CD14-positive monocyte (primary cell): Measurements from ENCODE around the gene SCN2B. TPM values are rescaled to one million over a fixed set of nuclear protein-coding genes. Genes with fewer than 3 reads are reported as not detected.

Source experiments
- DNase-seq, 3 donors: peaks; one replicate each; pipeline ENCODE4 v3.0.0-alpha.2; 2011 to 2022
- H2AFZ ChIP-seq: 2 replicates; pipeline ENCODE4 v1.6.0; 2012; ENCODE audit warnings: mild to moderate bottlenecking, low read depth, low read length, inconsistent platforms; ENCODE audit not compliant: insufficient read depth, poor library complexity, severe bottlenecking
- H3K27ac ChIP-seq, 2 donors: 1 replicate in 1 of 2; 2 replicates in 1 of 2; pipeline ENCODE4 v1.5.1; 2012 to 2013; ENCODE audit warnings: low read length in 2 of 2, control low read depth in 1 of 2, inconsistent platforms in 1 of 2, low read depth in 1 of 2, mild to moderate bottlenecking in 1 of 2
- H3K27me3 ChIP-seq, 2 donors: one replicate each; pipeline versions ENCODE4 v1.6.0 to v1.6.1; 2011 to 2013; ENCODE audit warnings: low read length in 2 of 2; ENCODE audit not compliant: control insufficient read depth in 2 of 2, insufficient read depth in 2 of 2
- H3K36me3 ChIP-seq, 2 donors: replicated peaks in 1 of 2; 1 replicate in 1 of 2; 2 replicates in 1 of 2; pipeline versions ENCODE4 v1.5.1 to v1.6.1; 2012 to 2013; ENCODE audit warnings: low read length in 2 of 2, control low read depth in 1 of 2, inconsistent platforms in 1 of 2, mild to moderate bottlenecking in 1 of 2; ENCODE audit not compliant: insufficient read depth in 2 of 2, control insufficient read depth in 1 of 2
- H3K4me1 ChIP-seq, 2 donors: 1 replicate in 1 of 2; 2 replicates in 1 of 2; pipeline versions ENCODE4 v1.5.1 to v1.6.1; 2012 to 2013; ENCODE audit warnings: low read length in 2 of 2, control low read depth in 1 of 2, inconsistent platforms in 1 of 2, mild to moderate bottlenecking in 1 of 2, moderate library complexity in 1 of 2; ENCODE audit not compliant: insufficient read depth in 2 of 2, control insufficient read depth in 1 of 2
- H3K4me2 ChIP-seq: replicated peaks from 2 replicates; pipeline ENCODE3; 2012; ENCODE audit warnings: low read length, moderate library complexity, mild to moderate bottlenecking; ENCODE audit not compliant: poor library complexity, severe bottlenecking; ENCODE audit errors: extremely low read depth
- H3K4me3 ChIP-seq, 3 experiments: fragments of 200-600 bp in 1 of 3; sonication (generic) in 1 of 3; replicated peaks in 1 of 3; 1 replicate in 2 of 3; 2 replicates in 1 of 3; pipeline ENCODE4 v1.5.1; 2011 to 2013; ENCODE audit warnings: low read length in 3 of 3, mild to moderate bottlenecking in 3 of 3, control low read depth in 2 of 3, low read depth in 2 of 3, inconsistent platforms in 1 of 3, moderate library complexity in 1 of 3
- H3K79me2 ChIP-seq: 2 replicates; pipeline ENCODE4 v1.6.0; 2012; ENCODE audit warnings: mild to moderate bottlenecking, control low read depth, inconsistent platforms, low read length, moderate library complexity; ENCODE audit not compliant: insufficient read depth
- H3K9ac ChIP-seq: 2 replicates; pipeline ENCODE4 v1.6.0; 2017; ENCODE audit warnings: low read length, mild to moderate bottlenecking; ENCODE audit not compliant: insufficient read depth, poor library complexity, severe bottlenecking
- H3K9me3 ChIP-seq, 2 donors: replicated peaks in 1 of 2; 1 replicate in 1 of 2; 2 replicates in 1 of 2; pipeline versions ENCODE4 v1.5.1 to v1.6.1; 2012 to 2013; ENCODE audit warnings: low read length in 2 of 2, control low read depth in 1 of 2; ENCODE audit not compliant: control insufficient read depth in 1 of 2, insufficient read depth in 1 of 2
- H4K20me1 ChIP-seq: 2 replicates; pipeline ENCODE4 v1.6.0; 2012; ENCODE audit warnings: mild to moderate bottlenecking, low read length, control low read depth, moderate library complexity; ENCODE audit not compliant: insufficient read depth
- H3K27ac Mint-ChIP-seq, 7 donors: one replicate each; pipeline ENCODE4 v1.8.0; 2020; ENCODE audit warnings: mild to moderate bottlenecking in 7 of 7, mixed read lengths in 7 of 7, moderate library complexity in 6 of 7, inconsistent platforms in 2 of 7
- H3K27me3 Mint-ChIP-seq, 3 donors: one replicate each; pipeline ENCODE4 v1.8.0; 2021 to 2022; ENCODE audit warnings: low read depth in 3 of 3, mild to moderate bottlenecking in 3 of 3, mixed read lengths in 3 of 3, moderate library complexity in 3 of 3, inconsistent platforms in 1 of 3
- H3K36me3 Mint-ChIP-seq, 2 donors: one replicate each; pipeline ENCODE4 v1.8.0; 2020; ENCODE audit warnings: mixed read lengths in 2 of 2, inconsistent platforms in 1 of 2, mild to moderate bottlenecking in 1 of 2
- H3K4me1 Mint-ChIP-seq: one replicate; pipeline ENCODE4 v1.8.0; 2020; ENCODE audit warnings: mild to moderate bottlenecking, mixed read lengths
- H3K4me3 Mint-ChIP-seq, 2 donors: one replicate each; pipeline ENCODE4 v1.8.0; 2020; ENCODE audit warnings: mild to moderate bottlenecking in 2 of 2, mixed read lengths in 2 of 2, moderate library complexity in 1 of 2
- H3K9me3 Mint-ChIP-seq, 7 donors: one replicate each; pipeline ENCODE4 v1.8.0; 2020 to 2022; ENCODE audit warnings: mixed read lengths in 7 of 7, mild to moderate bottlenecking in 6 of 7, moderate library complexity in 6 of 7, inconsistent platforms in 2 of 7
- WGBS: methylation state at CpG from one replicate; pipeline ENCODE4 v1.1.5; 2013; ENCODE audit warnings: missing lambda C conversion rate; ENCODE audit not compliant: insufficient coverage; 5-methylcytosine and 5-hydroxymethylcytosine counted together
- intact Hi-C, 2 donors: fragments of 100-400 bp; cut with micrococcal nuclease; formaldehyde crosslinking; loops; one replicate each; pipeline versions ENCODE4 v1.15.0 to v1.15.1; 2023
- polyA plus RNA-seq, 3 donors: library from polyadenylated mRNA; depleted of rRNA in 1 of 3; unstranded in 2 of 3; stranded (reverse) in 1 of 3; fragments of 300-500 nt in 2 of 3; fragments of >200 nt in 1 of 3; fragmentation: Illumina TruSeq in 2 of 3; gene quantifications; 1 replicate in 2 of 3; 2 replicates in 1 of 3; pipeline ENCODE4 v1.2.3, GENCODE V29; 2012 to 2021
- TF ChIP-seq, protein P1 (sequence below): fragments of 200-600 bp; IDR thresholded peaks from one replicate; pipeline ENCODE4 v1.8.0; 2022; ENCODE audit warnings: antibody characterized with exemption, mild to moderate bottlenecking

The SCN2B gene
- polyA plus RNA-seq, 3 donors, result 0.01 TPM; not detected in 2

DNA sequence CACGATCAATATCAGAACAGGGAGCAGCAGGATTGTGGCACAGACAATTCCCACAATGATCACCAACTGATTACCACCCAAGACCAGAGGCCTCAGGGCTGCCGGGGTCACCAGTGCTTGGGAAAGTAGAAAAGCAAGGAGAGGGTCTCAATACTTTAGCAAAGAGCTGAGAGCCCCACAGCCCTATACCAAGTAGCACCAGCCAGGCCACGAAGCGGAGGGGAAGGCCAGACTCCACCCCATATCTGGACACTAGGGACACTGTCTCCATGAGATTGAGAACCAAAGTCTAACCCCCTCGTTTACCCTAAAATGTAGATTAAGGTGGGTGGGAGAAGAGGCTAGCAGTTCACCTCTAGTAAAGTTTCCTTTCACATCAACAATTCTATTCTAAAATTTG lies 24.1 kb upstream of the SCN2B start:
- Mint-ChIP-seq H3K4me1 (peaks cover 22% of the 10 kb centered on the region), H3K4me3 (no peak overlapping the region), H3K27me3 (no peaks in the 10 kb centered on the region), H3K27ac (peak overlapping the region in 5 of 7 donors; percentile 21 to 82 (median 37)), H3K9me3 (no peaks in the 10 kb centered on the region), H3K36me3 (peaks cover 35 to 40% of the 10 kb centered on the region in 2 donors)
- no CpG with 5 or more reads among the region's 5 CpGs for WGBS
- Histone ChIP-seq H3K4me1 (peaks cover 16 to 21% of the 10 kb centered on the region in 2 donors), H3K9me3 (no peaks in the 10 kb centered on the region), H3K79me2 (peaks cover 22% of the 10 kb centered on the region), H3K4me3 (no peak overlapping the region), H4K20me1 (peaks cover 65% of the 10 kb centered on the region), H3K36me3 (peaks cover 93 to 98% of the 10 kb centered on the region in 2 donors), H3K27me3 (no peaks in the 10 kb centered on the region), H3K4me2 (no peak overlapping the region), H3K9ac (no peak overlapping the region), H2AFZ (no peak overlapping the region), H3K27ac (peak overlapping the region; percentile 12 to 36)
- intact Hi-C loops, result loop anchor here in 1 of 2 donors (10.0 kb wide), 1 partner anchor 284 kb away; no protein-coding TSS in a partner anchor
- TF ChIP-seq, protein P1, sequence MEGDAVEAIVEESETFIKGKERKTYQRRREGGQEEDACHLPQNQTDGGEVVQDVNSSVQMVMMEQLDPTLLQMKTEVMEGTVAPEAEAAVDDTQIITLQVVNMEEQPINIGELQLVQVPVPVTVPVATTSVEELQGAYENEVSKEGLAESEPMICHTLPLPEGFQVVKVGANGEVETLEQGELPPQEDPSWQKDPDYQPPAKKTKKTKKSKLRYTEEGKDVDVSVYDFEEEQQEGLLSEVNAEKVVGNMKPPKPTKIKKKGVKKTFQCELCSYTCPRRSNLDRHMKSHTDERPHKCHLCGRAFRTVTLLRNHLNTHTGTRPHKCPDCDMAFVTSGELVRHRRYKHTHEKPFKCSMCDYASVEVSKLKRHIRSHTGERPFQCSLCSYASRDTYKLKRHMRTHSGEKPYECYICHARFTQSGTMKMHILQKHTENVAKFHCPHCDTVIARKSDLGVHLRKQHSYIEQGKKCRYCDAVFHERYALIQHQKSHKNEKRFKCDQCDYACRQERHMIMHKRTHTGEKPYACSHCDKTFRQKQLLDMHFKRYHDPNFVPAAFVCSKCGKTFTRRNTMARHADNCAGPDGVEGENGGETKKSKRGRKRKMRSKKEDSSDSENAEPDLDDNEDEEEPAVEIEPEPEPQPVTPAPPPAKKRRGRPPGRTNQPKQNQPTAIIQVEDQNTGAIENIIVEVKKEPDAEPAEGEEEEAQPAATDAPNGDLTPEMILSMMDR, result no peak
- DNase-seq, result no peak

DNA sequence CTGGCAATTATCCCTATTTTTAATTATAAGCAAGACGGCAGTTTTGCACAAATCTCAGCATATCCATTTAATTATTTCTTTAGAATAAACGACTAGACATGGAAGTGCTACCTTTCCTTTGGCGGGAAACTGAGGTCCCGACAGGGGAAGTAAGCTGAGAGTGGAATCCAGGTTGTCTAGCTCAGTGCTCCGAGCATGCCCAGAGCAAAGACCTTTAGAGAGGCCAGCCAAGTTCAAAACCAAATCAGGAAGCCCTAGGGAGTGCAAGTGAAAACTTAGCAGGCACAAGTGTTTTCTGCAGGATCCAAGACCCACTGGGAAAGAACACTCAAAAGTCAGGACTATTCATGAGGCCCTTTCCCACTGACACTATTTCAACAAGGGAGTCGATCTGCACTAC lies 22.7 kb upstream of the SCN2B start:
- no peak for DNase-seq
- H3K4me3 ChIP-seq, result no peak overlapping the region
- peaks cover 93 to 98% of the 10 kb centered on the region in 2 donors for H3K36me3 ChIP-seq
- peaks cover 0 to 1% of the 10 kb centered on the region in 2 donors for H3K9me3 ChIP-seq
- intact Hi-C loops, result loop anchor here (2.0 to 5.0 kb wide), 4 partner anchors 93 to 154 kb away; no protein-coding TSS in a partner anchor
- H3K79me2 ChIP-seq, result peaks cover 9% of the 10 kb centered on the region
- 100% methylated on average over 4 of the region's 6 CpGs for WGBS
- H3K27ac ChIP-seq, result no peak overlapping the region
- peaks cover 8 to 12% of the 10 kb centered on the region in 2 donors for H3K4me1 ChIP-seq
- H2AFZ ChIP-seq, result no peak overlapping the region
- H3K4me2 ChIP-seq, result no peak overlapping the region
- H3K9me3 Mint-ChIP-seq, result peaks cover 0 to 3% (median 0%) of the 10 kb centered on the region in 7 donors
- peak overlapping the region in 5 of 7 donors; percentile 42 to 82 (median 55) for H3K27ac Mint-ChIP-seq
- no peak overlapping the region for H3K4me3 Mint-ChIP-seq
- H4K20me1 ChIP-seq, result peaks cover 72% of the 10 kb centered on the region
- no peaks in the 10 kb centered on the region for H3K27me3 ChIP-seq
- H3K4me1 Mint-ChIP-seq, result peaks cover 18% of the 10 kb centered on the region
- no peaks in the 10 kb centered on the region for H3K27me3 Mint-ChIP-seq
- peaks cover 49 to 53% of the 10 kb centered on the region in 2 donors for H3K36me3 Mint-ChIP-seq
- no peak overlapping the region for H3K9ac ChIP-seq
- TF ChIP-seq, protein P1, result no peak
